Measurements from ENCODE around the gene FAF1.
"Not testable (repeated sequence)": the region's sequence is repeated elsewhere in the genome, so short reads cannot be mapped to it uniquely, and the experiment has no call there.

The FAF1 gene

DNA sequence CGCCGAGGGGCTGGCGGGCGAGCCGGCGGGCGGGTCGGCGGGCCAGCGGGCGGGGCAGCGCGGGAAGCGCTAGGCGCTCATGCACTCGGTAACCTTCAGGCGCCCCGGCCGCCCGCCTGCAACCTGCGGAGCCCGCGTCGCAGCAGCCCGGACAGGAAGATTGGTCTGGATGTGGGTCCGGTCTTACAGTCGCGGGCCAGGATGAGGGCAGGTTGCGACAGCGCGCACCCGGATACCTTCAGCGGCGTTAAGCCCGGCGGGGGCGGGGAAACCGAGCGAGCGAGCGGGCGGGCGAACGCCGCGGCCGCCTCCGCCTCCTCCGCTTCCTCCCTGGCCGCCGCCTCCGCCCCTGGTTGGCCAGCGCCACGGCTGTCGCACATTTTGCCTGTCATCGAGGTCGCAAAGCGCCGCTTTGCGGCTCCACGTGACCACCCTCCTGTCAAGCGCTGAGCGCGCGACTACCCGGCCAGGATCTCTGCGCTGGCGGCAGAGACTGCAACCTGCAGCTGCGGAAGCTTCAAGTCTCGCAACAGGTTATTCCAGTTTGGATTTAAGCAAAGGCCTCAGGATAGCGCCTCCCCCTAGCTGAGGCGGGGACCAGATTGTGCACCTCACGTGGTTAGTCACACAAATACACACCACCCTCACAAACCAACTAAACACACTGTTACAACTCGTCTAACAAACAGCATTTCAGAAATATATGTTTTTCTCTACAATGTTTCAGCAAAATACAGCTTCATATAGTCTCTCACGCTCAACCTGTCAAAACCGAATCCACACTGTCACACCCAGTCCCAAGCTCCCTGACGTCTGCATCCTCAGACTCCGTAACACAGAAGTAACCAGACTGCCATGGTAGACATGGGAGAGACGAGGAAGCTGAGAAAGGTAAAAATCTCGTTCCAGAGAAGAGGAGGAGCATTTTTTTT lies at the start of gene FAF1:
Gene FAF1 (minus strand): TSS at position 355 of the 932 bp plus-strand sequence. CDS start 456 bp downstream, outside the sequence.
- H3K79me2 ChIP-seq (ENCODE audit: low read length), result peaks cover 15% of the 10 kb centered on the region
- H3K27me3 ChIP-seq (ENCODE audit: low read depth, low read length), result no peaks in the 10 kb centered on the region
- H3K4me2 ChIP-seq (ENCODE audit: low read length), result peak within 1 kb of the TSS; percentile 100
- no peaks in the 10 kb centered on the region for H4K20me1 ChIP-seq (ENCODE audit: insufficient read depth, low read length)
- H3K9ac ChIP-seq (ENCODE audit: low read length), result peak within 1 kb of the TSS; percentile 85
- peak within 1 kb of the TSS; percentile 100 for H3K4me3 ChIP-seq (ENCODE audit: low read length)
- TF ChIP-seq, protein P1, sequence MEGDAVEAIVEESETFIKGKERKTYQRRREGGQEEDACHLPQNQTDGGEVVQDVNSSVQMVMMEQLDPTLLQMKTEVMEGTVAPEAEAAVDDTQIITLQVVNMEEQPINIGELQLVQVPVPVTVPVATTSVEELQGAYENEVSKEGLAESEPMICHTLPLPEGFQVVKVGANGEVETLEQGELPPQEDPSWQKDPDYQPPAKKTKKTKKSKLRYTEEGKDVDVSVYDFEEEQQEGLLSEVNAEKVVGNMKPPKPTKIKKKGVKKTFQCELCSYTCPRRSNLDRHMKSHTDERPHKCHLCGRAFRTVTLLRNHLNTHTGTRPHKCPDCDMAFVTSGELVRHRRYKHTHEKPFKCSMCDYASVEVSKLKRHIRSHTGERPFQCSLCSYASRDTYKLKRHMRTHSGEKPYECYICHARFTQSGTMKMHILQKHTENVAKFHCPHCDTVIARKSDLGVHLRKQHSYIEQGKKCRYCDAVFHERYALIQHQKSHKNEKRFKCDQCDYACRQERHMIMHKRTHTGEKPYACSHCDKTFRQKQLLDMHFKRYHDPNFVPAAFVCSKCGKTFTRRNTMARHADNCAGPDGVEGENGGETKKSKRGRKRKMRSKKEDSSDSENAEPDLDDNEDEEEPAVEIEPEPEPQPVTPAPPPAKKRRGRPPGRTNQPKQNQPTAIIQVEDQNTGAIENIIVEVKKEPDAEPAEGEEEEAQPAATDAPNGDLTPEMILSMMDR (IDR thresholded peaks at IDR 0.05; ENCODE audit: low read depth, low read length), result no peak
- no peaks in the 10 kb centered on the region for H3K9me3 ChIP-seq (ENCODE audit: insufficient read depth, low read length)
- H2AFZ ChIP-seq (ENCODE audit: low read depth, low read length), result peak within 1 kb of the TSS; percentile 86
- peak within 1 kb of the TSS; percentile 58 for H3K27ac ChIP-seq (ENCODE audit: low read length)
- H3K4me1 ChIP-seq (ENCODE audit: low read length), result peaks cover 6% of the 10 kb centered on the region; the same call in 1 of the 2 replicates
- H3K36me3 ChIP-seq (replicated peaks; ENCODE audit: low read depth, low read length), result no peaks in the 10 kb centered on the region

DNA sequence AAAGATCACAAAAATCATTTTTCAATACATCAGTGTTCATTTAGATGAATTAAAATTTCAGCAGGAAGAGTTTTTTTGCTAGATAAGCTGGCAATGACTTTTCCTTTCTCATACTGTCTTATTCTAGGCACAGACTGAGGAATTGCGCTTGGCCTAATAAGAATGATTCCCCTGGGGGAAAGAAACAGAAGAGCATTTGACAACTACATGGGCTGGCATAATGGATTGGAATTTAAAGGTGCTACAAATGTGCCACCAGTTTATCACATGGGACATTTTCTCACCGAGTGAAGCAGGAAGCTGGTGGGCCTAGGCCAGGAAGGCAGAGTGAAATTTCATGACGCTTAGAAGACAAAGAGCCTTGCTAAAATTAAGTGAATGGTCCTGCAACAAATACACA lies 49.3 kb upstream of the FAF1 start:
- Histone ChIP-seq H3K79me2 (ENCODE audit: low read length) (no peaks in the 10 kb centered on the region), H3K9me3 (ENCODE audit: insufficient read depth, low read length) (no peaks in the 10 kb centered on the region), H3K9ac (ENCODE audit: low read length) (no peak overlapping the region), H2AFZ (ENCODE audit: low read depth, low read length) (no peak overlapping the region), H3K27me3 (ENCODE audit: low read depth, low read length) (no peaks in the 10 kb centered on the region), H3K4me2 (ENCODE audit: low read length) (no peak overlapping the region), H3K4me3 (ENCODE audit: low read length) (no peak overlapping the region), H4K20me1 (ENCODE audit: insufficient read depth, low read length) (no peaks in the 10 kb centered on the region), H3K36me3 (replicated peaks; ENCODE audit: low read depth, low read length) (no peaks in the 10 kb centered on the region), H3K27ac (ENCODE audit: low read length) (no peak overlapping the region), H3K4me1 (ENCODE audit: low read length) (no peaks in the 10 kb centered on the region)
- TF ChIP-seq, protein P1 (IDR thresholded peaks at IDR 0.05; ENCODE audit: low read depth, low read length), result no peak
- TF ChIP-seq EZH2phosphoT487 (IDR thresholded peaks at IDR 0.05; ENCODE audit: low read depth), result no peak

DNA sequence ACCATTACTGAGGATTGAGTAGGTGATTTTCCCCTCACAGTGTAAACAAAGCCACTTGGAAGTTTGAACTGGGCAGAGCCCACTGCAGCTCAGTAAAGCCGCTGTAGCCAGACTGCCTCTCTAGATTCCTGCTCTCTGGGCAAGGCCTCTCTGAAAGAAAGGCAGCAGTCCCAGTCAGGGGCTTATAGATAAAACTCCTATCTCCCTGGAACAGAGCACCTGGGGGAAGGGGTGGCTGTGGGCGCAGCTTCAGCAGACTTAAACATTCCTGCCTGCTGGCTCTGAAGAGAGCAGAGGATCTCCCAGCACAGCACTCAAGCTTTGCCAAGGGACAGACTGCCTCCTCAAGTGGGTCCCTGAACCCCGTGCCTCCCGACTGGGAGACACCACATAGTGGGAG lies 45.5 kb upstream of the FAF1 start:
- not testable (repeated sequence) for H3K27me3 ChIP-seq (ENCODE audit: low read depth, low read length); H3K4me3 ChIP-seq (ENCODE audit: low read length); H2AFZ ChIP-seq (ENCODE audit: low read depth, low read length); H4K20me1 ChIP-seq (ENCODE audit: insufficient read depth, low read length); H3K79me2 ChIP-seq (ENCODE audit: low read length); H3K4me2 ChIP-seq (ENCODE audit: low read length); H3K27ac ChIP-seq (ENCODE audit: low read length); H3K9me3 ChIP-seq (ENCODE audit: insufficient read depth, low read length); H3K4me1 ChIP-seq (ENCODE audit: low read length); H3K9ac ChIP-seq (ENCODE audit: low read length); H3K36me3 ChIP-seq (replicated peaks; ENCODE audit: low read depth, low read length)

DNA sequence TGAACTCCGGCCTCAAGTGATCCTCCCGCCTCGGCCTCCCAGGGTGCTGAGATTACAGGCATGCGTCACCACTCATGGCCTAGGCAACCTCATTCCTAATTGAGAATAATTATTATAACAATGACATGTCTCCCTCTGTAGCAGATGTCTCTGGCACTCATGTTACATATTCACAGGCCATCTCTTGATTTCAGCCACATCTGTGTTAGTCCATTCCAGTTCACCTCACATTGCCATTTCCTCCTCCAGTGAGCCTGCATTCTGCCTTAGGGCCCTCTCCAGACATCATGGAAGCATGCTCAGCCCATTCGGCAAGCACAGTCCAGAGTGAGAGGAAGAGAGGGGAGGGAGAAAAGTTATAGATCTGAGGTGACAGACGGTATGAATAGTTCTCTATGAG lies 42.4 kb upstream of the FAF1 start:
- Histone ChIP-seq H2AFZ (ENCODE audit: low read depth, low read length) (no peak overlapping the region), H3K4me1 (ENCODE audit: low read length) (peaks cover 6% of the 10 kb centered on the region), H3K9ac (ENCODE audit: low read length) (no peak overlapping the region), H3K9me3 (ENCODE audit: insufficient read depth, low read length) (no peaks in the 10 kb centered on the region), H3K27ac (ENCODE audit: low read length) (no peak overlapping the region), H4K20me1 (ENCODE audit: insufficient read depth, low read length) (no peaks in the 10 kb centered on the region), H3K27me3 (ENCODE audit: low read depth, low read length) (no peaks in the 10 kb centered on the region), H3K79me2 (ENCODE audit: low read length) (no peaks in the 10 kb centered on the region), H3K4me3 (ENCODE audit: low read length) (no peak overlapping the region), H3K4me2 (ENCODE audit: low read length) (no peak overlapping the region), H3K36me3 (replicated peaks; ENCODE audit: low read depth, low read length) (no peaks in the 10 kb centered on the region)
- TF ChIP-seq, protein P1 (IDR thresholded peaks at IDR 0.05; ENCODE audit: low read depth, low read length), result no peak
- TF ChIP-seq EZH2phosphoT487 (IDR thresholded peaks at IDR 0.05; ENCODE audit: low read depth), result no peak

Measured in OCI-LY3 (cell line).